HG03066 (cell line): ENCODE measurements around the gene CDC42EP2.
"Not testable (repeated sequence)": the region's sequence is repeated elsewhere in the genome, so short reads cannot be mapped to it uniquely, and the experiment has no call there.

ENCODE experiments used
- ATAC-seq: cut with Tn5 transposase; IDR thresholded peaks from one replicate; pipeline ENCODE4 v1.9.1; 2021; ENCODE audit warnings: low read depth; ENCODE audit not compliant: unreplicated experiment

CDC42EP2 gene

DNA sequence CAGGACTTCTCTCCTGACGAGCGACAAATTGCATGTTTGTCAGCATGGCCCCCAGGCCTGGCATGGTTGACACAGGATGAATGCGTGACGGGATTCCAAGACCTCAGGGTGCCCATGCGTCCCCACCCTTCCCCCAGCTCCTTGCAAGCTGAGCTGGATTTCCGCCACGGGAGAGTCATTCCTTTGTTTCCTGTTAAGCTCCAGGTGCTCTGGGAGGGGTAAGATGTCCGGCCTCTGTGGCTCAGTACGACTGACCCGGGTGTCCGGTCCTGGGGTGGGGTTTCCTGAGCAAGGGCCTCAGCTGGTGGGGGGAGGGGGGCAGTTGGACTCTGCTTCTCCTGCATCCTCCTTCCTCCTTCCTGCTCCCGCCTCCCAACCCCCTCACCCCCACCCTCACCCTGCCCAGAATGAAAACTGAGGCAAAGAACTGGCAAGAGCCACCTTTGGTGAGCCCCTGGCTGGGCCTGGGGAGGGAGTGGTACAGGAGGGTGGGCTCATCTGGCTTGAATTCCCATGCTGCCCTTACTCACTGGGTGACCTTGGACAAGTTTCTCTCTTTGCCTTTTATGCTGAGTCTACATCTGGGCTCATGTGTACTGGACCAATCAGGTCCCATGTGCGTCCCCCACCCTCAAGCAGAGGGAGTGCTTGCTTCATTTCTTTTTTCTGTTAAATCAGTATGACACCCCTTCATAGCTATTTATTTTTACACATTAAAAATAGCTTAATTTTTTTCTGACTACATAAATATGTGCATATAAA is 2.5 kb downstream of the CDC42EP2 start:
- no peak for ATAC-seq

DNA sequence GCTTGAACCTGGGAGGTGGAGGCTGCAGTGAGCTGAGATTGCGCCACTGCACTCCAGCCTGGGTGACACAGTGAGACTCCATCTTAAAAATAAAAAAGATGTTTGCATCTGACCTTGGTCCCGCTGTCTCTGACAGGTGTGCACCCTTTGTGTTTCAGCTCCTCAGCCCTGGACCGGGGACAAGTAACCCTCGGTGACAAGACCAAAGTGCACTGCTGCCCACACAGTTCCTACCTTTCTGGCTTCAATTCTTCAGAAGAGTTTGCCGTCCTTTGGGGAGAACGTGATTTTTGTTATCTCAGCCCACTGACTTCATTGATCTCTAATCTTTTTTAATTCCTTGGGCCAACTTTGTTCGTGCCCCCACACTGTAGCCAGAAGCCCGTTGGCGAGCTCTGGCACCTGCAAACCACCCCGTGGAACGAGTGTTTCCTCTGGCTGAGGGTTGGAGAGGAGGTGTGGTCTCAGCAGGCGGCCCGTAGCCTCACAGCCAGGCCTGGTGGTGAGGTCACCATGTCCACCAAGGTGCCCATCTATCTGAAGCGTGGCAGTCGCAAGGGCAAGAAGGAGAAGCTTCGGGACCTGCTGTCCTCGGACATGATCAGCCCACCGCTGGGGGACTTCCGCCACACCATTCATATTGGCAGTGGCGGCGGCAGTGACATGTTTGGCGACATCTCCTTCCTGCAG is 5.9 kb downstream of the CDC42EP2 start:
- ATAC-seq, result no peak

GRCh38 chr11:65321076-65321475 is 6.4 kb downstream of the CDC42EP2 start:
- no peak for ATAC-seq

DNA sequence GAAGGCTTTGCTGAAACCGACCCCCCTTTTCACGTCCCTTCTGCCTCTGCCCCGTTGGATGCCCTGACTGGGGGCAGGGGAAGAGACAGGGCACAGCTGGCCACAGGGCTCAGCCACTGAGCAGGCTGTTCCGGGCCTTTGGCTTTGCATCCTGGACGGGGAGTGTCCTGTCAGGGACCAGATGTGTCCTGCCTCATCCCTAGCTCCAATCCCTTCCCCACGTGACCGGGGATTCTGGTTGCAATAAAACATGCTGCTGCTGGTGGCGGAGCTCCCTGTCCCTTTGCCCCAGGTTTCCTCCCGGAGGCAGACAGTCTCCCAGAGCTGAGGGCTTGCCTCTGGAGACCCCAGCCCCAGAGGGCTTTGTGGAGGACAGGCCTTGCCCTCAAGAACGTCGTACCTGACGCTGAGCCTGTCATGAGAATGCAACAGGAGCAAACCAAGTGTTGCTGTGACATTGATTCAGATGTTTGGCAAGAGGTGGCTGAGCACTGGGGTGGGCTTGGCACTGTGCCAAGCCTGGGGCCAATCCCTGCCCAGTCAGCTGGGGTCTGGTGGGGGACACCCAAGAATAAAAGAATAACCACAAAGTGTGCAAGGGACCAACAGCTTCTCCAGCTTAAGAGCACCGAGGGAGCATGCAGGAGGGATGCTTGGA is 7.3 kb downstream of the CDC42EP2 start:
- ATAC-seq, result no peak

GRCh38 chr11:65323813-65324212 is 9.1 kb downstream of the CDC42EP2 start:
- no peak for ATAC-seq

GRCh38 chr11:65325435-65325834 is 10.8 kb downstream of the CDC42EP2 start:
- no peak for ATAC-seq

- no peak for ATAC-seq
Measured at GRCh38 chr11:65327021-65327420, 12.4 kb downstream of the CDC42EP2 start.

GRCh38 chr11:65329478-65329877 is 14.8 kb downstream of the CDC42EP2 start:
- no peak for ATAC-seq

DNA sequence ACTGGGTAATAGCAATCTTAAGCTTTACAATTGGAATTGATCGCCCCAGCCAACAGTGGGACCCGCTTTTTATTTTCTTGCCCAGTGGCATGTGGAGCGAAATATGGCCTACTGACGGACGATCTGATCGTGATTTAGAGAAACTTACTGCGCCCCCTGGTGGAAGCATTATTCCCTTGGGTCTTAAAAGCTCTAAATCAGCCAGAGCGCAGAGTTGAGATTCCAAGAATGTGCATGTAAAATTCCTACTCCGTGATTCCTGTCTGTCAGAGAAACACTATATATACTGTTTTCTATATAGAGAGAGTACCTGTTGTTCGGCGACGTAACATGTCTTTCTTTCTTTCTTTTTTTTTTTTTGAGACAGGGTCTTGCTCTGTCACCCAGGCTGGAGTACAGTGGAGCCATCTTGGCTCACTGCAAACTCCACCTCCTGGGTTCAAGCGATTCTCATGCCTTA is 15.3 kb downstream of the CDC42EP2 start:
- no peak for ATAC-seq

DNA sequence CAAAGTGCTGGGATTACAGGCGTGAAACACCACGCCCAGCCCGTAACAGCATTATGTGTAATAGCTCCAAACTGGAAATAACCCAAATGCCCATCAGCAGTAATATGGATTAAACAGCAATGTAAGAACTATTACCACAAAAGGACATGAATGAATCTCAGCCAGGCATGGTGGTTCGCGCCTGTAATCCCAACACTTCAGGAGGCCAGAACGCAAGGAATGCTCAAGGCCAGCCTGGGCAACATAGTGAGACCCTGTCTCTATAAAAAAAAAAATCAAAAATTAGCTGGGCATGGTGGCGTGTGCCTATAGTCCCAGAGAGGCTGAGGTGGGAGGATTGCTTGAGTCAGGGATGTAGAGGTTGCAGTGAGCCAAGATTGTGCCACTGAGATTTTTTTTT is 15.9 kb downstream of the CDC42EP2 start:
- ATAC-seq, result no peak

DNA sequence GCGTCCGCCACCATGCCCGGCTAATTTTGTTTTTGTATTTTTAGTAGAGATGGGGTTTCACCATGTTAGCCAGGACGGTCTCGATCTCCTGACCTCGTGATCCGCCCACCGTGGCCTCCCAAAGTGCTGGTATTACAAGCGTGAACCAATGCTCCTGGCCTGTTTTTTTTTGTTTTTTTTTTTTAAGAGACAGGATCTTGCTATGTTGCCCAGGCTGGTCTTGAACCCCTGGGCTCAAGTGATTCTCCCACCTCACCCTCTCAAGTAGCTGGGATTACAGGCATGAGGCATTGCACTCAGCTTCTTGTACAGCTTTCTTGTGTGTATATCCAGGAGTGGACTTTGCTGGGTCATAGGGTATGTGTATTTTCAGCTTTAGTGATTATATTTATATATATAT is 17.9 kb downstream of the CDC42EP2 start:
- not testable (repeated sequence) for ATAC-seq

GRCh38 chr11:65334696-65335295 is 20.1 kb downstream of the CDC42EP2 start:
- no peak for ATAC-seq

DNA sequence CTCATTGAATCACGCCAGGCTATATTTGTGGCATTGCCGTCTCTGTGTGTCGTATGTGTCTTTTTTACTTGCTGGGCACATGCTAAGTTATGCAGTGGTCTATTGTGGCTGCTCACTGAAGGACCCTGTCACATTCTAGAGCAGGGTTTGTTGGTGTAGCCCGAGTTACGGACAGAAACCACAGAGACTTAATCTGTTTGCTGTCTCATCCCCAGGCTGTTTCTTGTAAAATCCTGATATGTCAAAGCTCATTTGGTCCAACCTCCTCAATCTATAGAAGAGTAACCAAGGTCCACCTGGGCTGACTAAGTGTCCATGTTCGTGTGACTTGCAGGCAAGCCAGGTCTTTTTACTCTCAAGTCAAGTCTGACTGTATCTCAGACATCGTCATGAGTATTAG is 24.0 kb downstream of the CDC42EP2 start:
- ATAC-seq, result no peak

DNA sequence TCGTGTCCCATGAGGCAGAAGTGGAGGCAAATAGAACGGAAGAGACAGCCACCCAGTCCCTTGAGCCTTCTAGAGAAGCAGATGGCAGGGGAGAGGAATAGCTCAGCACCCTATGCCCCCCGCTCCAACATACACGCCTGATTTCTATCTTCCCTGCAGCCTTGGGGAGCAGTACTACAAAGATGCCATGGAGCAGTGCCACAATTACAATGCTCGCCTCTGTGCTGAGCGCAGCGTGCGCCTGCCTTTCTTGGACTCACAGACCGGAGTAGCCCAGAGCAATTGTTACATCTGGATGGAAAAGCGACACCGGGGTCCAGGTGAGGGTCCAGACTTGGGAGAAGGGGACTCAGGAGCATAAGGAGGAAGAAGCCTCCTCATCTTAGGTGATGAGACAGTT is 25.6 kb downstream of the CDC42EP2 start:
- ATAC-seq, result no peak

- ATAC-seq, result no peak
Measured at GRCh38 chr11:65341856-65342255, 27.2 kb downstream of the CDC42EP2 start.

DNA sequence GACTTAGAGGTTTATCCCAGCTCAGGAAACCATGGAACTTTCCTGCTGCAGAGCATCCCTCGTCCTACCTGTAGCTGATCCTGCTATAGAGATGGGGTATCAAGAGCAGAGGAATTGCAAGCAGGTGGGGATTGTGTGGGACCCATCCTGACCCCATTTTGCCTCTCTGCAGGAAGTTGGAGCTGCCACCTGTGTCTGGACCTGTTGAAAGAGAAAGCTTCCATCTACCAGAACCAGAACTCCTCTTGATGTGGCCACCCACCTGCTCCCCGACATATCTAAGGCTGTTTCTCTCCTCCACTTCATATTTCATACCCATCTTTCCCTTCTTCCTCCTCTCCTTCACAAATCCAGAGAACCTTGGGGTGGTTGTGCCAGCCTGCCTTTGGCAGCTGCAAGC is 36.8 kb downstream of the CDC42EP2 start:
- no peak for ATAC-seq

GRCh38 chr11:65352783-65353182 is 38.1 kb downstream of the CDC42EP2 start:
- no peak for ATAC-seq

DNA sequence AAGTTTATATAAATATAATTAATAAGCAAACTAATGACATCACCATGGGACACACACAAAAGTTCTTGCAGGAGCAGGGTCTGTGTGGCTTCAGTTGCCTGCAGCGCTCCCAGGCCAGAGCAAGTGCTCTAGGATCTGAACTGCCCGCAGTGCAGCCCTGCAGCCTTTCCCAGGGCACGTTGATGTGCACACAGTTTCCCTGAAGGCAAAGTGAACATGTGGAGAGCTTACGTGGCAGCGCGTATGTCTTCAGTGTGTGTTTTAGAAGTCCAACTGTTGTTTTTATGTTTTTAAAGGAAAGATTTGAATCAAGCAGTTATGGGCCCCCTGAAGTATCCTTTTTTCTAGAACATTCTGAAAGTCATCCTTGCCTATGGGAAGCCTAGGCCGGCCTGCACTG is 38.7 kb downstream of the CDC42EP2 start:
- ATAC-seq, result no peak

DNA sequence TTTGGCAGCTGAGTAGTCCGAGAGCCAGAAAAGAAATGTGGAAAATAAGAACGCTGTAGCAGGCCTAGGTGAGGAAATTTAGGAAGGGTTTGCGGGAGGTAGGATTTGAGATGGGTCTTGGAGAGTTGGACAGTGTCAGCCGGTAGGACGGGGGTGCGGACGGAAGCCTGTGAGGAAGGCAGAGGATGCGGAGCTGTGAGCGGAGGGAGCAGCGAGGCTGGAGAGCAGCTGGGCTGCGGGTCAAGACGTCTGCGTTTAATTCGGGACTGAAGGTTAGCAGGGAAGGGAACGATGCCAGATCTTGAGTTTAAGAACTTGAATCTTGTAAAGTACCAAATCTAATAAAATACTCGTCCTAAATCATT is 39.2 kb downstream of the CDC42EP2 start:
- no peak for ATAC-seq

GRCh38 chr11:65354265-65355012 is 39.8 kb downstream of the CDC42EP2 start, which contains the start of gene TIGD3:
Gene TIGD3 (plus strand): TSS chr11:65354751. CDS start chr11:65355809, 1,058 bp downstream.
- ATAC-seq, result peak; percentile 81
